Measurements from ENCODE around the gene SYNCRIP.
"Not testable (repeated sequence)": the region's sequence is repeated elsewhere in the genome, so short reads cannot be mapped to it uniquely, and the experiment has no call there.

The SYNCRIP gene

GRCh38 chr6:85642774-85643536 lies at the start of gene SYNCRIP:
SYNCRIP (minus strand) TSS chr6:85642886; CDS start chr6:85641439, 1,447 bp downstream.
- Histone ChIP-seq H3K27me3 (ENCODE audit: control insufficient read depth in 2 of 2, insufficient read depth in 2 of 2, low read length in 2 of 2) (no peaks in the 10 kb centered on the region), H3K9me3 (ENCODE audit: control insufficient read depth in 2 of 2, low read length in 2 of 2) (no peaks in the 10 kb centered on the region), H3K36me3 (ENCODE audit: control insufficient read depth in 2 of 2, insufficient read depth in 2 of 2, low read length in 2 of 2) (peaks cover 7 to 14% of the 10 kb centered on the region in 2 donors), H3K9ac (ENCODE audit: low read depth in 1 of 2, low read length in 2 of 2) (peak within 1 kb of the TSS; percentile 92 to 98), H3K4me3 (ENCODE audit: low read length in 2 of 2) (peak within 1 kb of the TSS; percentile 96 to 97), H3K4me1 (ENCODE audit: control insufficient read depth in 2 of 2, insufficient read depth in 2 of 2, low read length in 2 of 2) (peaks cover 3 to 13% of the 10 kb centered on the region in 2 donors), H3K27ac (ENCODE audit: low read depth in 2 of 2, low read length in 2 of 2) (peak within 1 kb of the TSS; percentile 99 to 100)

DNA sequence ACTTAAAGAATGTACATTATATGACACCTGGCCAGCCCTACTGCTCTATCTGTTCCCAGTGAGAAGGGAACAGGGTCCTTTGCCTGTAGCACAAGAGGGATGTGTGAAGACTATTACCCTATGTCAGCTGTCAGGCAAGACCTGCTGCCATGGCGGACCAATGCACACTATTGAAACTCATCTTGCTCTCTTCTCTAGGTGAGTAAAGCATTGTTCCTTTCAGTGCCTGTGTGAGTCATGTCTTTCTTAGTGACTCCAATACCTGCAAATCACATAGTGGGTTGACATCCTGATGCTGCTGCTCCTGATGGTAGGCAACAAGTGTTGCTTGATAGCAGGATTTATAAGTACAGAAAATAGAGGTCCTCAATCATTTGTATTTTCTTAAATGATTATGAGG lies 48.8 kb upstream of the SYNCRIP start:
- Histone ChIP-seq H3K4me3 (ENCODE audit: low read length in 2 of 2) (no peak overlapping the region), H3K27me3 (ENCODE audit: control insufficient read depth in 2 of 2, insufficient read depth in 2 of 2, low read length in 2 of 2) (no peaks in the 10 kb centered on the region), H3K36me3 (ENCODE audit: control insufficient read depth in 2 of 2, insufficient read depth in 2 of 2, low read length in 2 of 2) (no peaks in the 10 kb centered on the region), H3K4me1 (ENCODE audit: control insufficient read depth in 2 of 2, insufficient read depth in 2 of 2, low read length in 2 of 2) (no peaks in the 10 kb centered on the region), H3K9ac (ENCODE audit: low read depth in 1 of 2, low read length in 2 of 2) (no peak overlapping the region), H3K9me3 (ENCODE audit: control insufficient read depth in 2 of 2, low read length in 2 of 2) (no peaks in the 10 kb centered on the region), H3K27ac (ENCODE audit: low read depth in 2 of 2, low read length in 2 of 2) (no peak overlapping the region)

GRCh38 chr6:85690071-85690470 lies 47.4 kb upstream of the SYNCRIP start:
- H3K9ac ChIP-seq (ENCODE audit: low read depth in 1 of 2, low read length in 2 of 2), result no peak overlapping the region
- no peak overlapping the region for H3K27ac ChIP-seq (ENCODE audit: low read depth in 2 of 2, low read length in 2 of 2)
- H3K36me3 ChIP-seq (ENCODE audit: control insufficient read depth in 2 of 2, insufficient read depth in 2 of 2, low read length in 2 of 2), result no peaks in the 10 kb centered on the region
- H3K4me3 ChIP-seq (ENCODE audit: low read length in 2 of 2), result no peak overlapping the region
- no peaks in the 10 kb centered on the region for H3K9me3 ChIP-seq (ENCODE audit: control insufficient read depth in 2 of 2, low read length in 2 of 2)
- H3K27me3 ChIP-seq (ENCODE audit: control insufficient read depth in 2 of 2, insufficient read depth in 2 of 2, low read length in 2 of 2), result no peaks in the 10 kb centered on the region
- H3K4me1 ChIP-seq (ENCODE audit: control insufficient read depth in 2 of 2, insufficient read depth in 2 of 2, low read length in 2 of 2), result no peaks in the 10 kb centered on the region

GRCh38 chr6:85685713-85686112 lies 43.0 kb upstream of the SYNCRIP start:
- Histone ChIP-seq H3K4me3 (ENCODE audit: low read length in 2 of 2) (no peak overlapping the region), H3K27ac (ENCODE audit: low read depth in 2 of 2, low read length in 2 of 2) (no peak overlapping the region), H3K27me3 (ENCODE audit: control insufficient read depth in 2 of 2, insufficient read depth in 2 of 2, low read length in 2 of 2) (no peaks in the 10 kb centered on the region), H3K4me1 (ENCODE audit: control insufficient read depth in 2 of 2, insufficient read depth in 2 of 2, low read length in 2 of 2) (no peaks in the 10 kb centered on the region), H3K9me3 (ENCODE audit: control insufficient read depth in 2 of 2, low read length in 2 of 2) (no peaks in the 10 kb centered on the region), H3K9ac (ENCODE audit: low read depth in 1 of 2, low read length in 2 of 2) (no peak overlapping the region), H3K36me3 (ENCODE audit: control insufficient read depth in 2 of 2, insufficient read depth in 2 of 2, low read length in 2 of 2) (no peaks in the 10 kb centered on the region)

GRCh38 chr6:85684809-85685171 lies 42.1 kb upstream of the SYNCRIP start:
- no peak overlapping the region for H3K9ac ChIP-seq (ENCODE audit: low read depth in 1 of 2, low read length in 2 of 2)
- no peaks in the 10 kb centered on the region for H3K36me3 ChIP-seq (ENCODE audit: control insufficient read depth in 2 of 2, insufficient read depth in 2 of 2, low read length in 2 of 2)
- H3K9me3 ChIP-seq (ENCODE audit: control insufficient read depth in 2 of 2, low read length in 2 of 2), result no peaks in the 10 kb centered on the region
- H3K27me3 ChIP-seq (ENCODE audit: control insufficient read depth in 2 of 2, insufficient read depth in 2 of 2, low read length in 2 of 2), result no peaks in the 10 kb centered on the region
- peaks cover 1 to 4% of the 10 kb centered on the region in 2 donors for H3K4me1 ChIP-seq (ENCODE audit: control insufficient read depth in 2 of 2, insufficient read depth in 2 of 2, low read length in 2 of 2)
- no peak overlapping the region for H3K27ac ChIP-seq (ENCODE audit: low read depth in 2 of 2, low read length in 2 of 2)
- H3K4me3 ChIP-seq (ENCODE audit: low read length in 2 of 2), result no peak overlapping the region

DNA sequence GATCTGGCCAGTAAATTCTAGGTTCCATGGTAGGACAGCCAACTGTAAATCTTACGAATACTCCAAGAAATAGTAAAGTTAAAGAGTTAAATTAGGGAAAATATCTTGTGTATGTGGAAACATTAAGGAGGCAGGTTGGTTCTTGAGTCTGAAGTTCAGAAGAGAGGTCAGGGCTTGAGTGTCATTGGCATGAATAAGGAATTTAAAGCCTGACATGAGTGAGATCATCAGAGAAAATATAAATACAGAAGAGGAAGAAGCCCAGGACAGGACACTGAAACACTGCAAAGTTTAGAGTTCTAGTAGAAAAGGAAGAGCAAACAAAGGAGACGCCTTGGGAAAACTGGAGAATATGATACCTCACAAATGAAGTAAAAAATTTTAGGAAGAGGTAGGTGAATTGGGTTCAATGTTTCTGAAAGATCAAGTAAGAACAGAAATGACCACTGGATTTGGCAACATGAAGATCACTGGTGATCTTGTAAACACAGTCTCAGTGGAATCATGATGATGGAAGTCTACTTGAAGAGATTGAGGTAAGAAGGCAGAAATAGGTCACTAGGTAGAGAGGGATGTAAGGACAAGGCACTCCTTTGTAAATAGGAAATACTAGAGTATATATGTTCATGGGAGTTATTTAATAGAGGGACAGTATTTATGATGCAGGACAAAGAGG lies 41.6 kb upstream of the SYNCRIP start:
- Histone ChIP-seq H3K4me1 (ENCODE audit: control insufficient read depth in 2 of 2, insufficient read depth in 2 of 2, low read length in 2 of 2) (peaks cover 5 to 9% of the 10 kb centered on the region in 2 donors), H3K36me3 (ENCODE audit: control insufficient read depth in 2 of 2, insufficient read depth in 2 of 2, low read length in 2 of 2) (no peaks in the 10 kb centered on the region), H3K9me3 (ENCODE audit: control insufficient read depth in 2 of 2, low read length in 2 of 2) (no peaks in the 10 kb centered on the region), H3K27me3 (ENCODE audit: control insufficient read depth in 2 of 2, insufficient read depth in 2 of 2, low read length in 2 of 2) (no peaks in the 10 kb centered on the region), H3K4me3 (ENCODE audit: low read length in 2 of 2) (no peak overlapping the region), H3K9ac (ENCODE audit: low read depth in 1 of 2, low read length in 2 of 2) (no peak overlapping the region), H3K27ac (ENCODE audit: low read depth in 2 of 2, low read length in 2 of 2) (no peak overlapping the region)

DNA sequence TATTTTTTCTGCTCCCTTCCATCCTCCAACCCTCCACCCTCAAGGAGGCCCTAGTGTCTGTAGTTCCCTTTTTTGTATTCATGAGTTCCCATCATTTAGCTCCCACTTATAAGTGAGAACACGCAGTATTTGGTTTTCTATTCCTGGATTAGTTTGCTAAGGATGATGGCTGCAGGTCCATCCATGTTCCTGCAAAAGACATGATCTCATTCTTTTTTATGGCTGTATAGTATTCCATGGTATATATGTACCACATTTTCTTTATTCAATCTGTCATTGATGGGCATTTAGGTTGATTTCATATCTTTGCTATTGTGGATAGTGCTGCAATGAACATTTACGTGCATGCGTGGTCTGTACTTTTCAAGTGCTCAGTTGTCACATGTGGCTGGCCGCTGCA lies 39.2 kb upstream of the SYNCRIP start:
- not testable (repeated sequence) for H3K9ac ChIP-seq (ENCODE audit: low read depth in 1 of 2, low read length in 2 of 2); H3K27me3 ChIP-seq (ENCODE audit: control insufficient read depth in 2 of 2, insufficient read depth in 2 of 2, low read length in 2 of 2); H3K27ac ChIP-seq (ENCODE audit: low read depth in 2 of 2, low read length in 2 of 2); H3K9me3 ChIP-seq (ENCODE audit: control insufficient read depth in 2 of 2, low read length in 2 of 2); H3K4me3 ChIP-seq (ENCODE audit: low read length in 2 of 2); H3K36me3 ChIP-seq (ENCODE audit: control insufficient read depth in 2 of 2, insufficient read depth in 2 of 2, low read length in 2 of 2)
- peaks cover 6 to 11% of the 10 kb centered on the region in 2 donors for H3K4me1 ChIP-seq (ENCODE audit: control insufficient read depth in 2 of 2, insufficient read depth in 2 of 2, low read length in 2 of 2)

DNA sequence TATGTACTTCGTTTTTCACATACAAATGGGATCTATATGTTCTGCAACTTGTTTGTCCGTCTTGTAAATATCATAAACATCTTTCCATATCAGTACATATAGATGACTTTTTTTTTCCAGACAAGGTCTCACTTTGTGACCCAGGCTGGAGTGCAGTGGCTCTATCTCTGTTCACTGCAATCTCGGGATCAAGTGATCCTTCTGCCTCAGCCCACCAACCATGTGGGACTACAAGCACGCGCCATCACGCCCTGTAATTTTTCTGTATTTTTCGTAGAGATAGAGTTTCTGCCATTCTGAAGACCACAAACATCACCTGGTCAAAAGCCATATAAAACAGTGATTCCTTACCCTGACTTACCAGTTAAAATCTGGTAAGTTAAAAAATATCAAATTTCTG lies 37.7 kb upstream of the SYNCRIP start:
- Histone ChIP-seq H3K9me3 (ENCODE audit: control insufficient read depth in 2 of 2, low read length in 2 of 2) (no peaks in the 10 kb centered on the region), H3K27me3 (ENCODE audit: control insufficient read depth in 2 of 2, insufficient read depth in 2 of 2, low read length in 2 of 2) (no peaks in the 10 kb centered on the region), H3K9ac (ENCODE audit: low read depth in 1 of 2, low read length in 2 of 2) (no peak overlapping the region), H3K36me3 (ENCODE audit: control insufficient read depth in 2 of 2, insufficient read depth in 2 of 2, low read length in 2 of 2) (peaks cover 2% of the 10 kb centered on the region in 2 donors), H3K4me3 (ENCODE audit: low read length in 2 of 2) (no peak overlapping the region), H3K4me1 (ENCODE audit: control insufficient read depth in 2 of 2, insufficient read depth in 2 of 2, low read length in 2 of 2) (peaks cover 11 to 26% of the 10 kb centered on the region in 2 donors), H3K27ac (ENCODE audit: low read depth in 2 of 2, low read length in 2 of 2) (no peak overlapping the region)

DNA sequence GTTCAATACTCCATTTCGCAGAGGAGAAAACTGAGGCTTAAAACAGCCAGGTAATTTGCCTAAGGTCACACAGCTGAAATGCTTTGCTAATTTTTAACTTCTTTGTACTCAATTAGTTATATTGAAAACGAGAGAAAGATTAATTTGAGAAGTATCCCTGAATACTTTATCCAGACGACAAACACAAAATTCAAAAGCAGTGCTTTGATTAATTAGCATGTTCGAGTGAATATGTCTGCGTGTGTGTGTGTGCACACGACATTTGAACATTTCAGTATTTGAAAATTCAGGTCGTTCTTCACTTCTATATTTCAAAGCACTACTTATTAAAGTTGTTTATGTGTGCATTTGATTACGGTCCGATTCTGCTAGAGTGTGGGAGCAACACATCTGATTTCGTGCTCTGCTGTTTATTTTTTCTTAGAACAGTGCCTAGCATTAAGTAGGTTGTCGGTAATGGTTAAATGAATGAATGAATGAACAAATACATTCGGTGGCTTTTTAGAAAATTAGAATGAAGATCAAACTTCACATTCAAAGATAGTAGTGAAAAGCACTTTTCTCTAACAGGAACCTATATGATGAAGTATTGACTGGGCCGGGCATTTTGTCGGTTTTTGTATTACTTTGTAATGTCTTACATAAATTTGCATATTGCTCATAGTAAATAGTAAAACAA lies 36.9 kb upstream of the SYNCRIP start:
- Histone ChIP-seq H3K27me3 (ENCODE audit: control insufficient read depth in 2 of 2, insufficient read depth in 2 of 2, low read length in 2 of 2) (no peaks in the 10 kb centered on the region), H3K36me3 (ENCODE audit: control insufficient read depth in 2 of 2, insufficient read depth in 2 of 2, low read length in 2 of 2) (peaks cover 4 to 7% of the 10 kb centered on the region in 2 donors), H3K4me1 (ENCODE audit: control insufficient read depth in 2 of 2, insufficient read depth in 2 of 2, low read length in 2 of 2) (peaks cover 11 to 28% of the 10 kb centered on the region in 2 donors), H3K9ac (ENCODE audit: low read depth in 1 of 2, low read length in 2 of 2) (peak overlapping the region; percentile 63 to 81), H3K9me3 (ENCODE audit: control insufficient read depth in 2 of 2, low read length in 2 of 2) (no peaks in the 10 kb centered on the region), H3K27ac (ENCODE audit: low read depth in 2 of 2, low read length in 2 of 2) (peak overlapping the region; percentile 88 to 91), H3K4me3 (ENCODE audit: low read length in 2 of 2) (peak overlapping the region; percentile 74 to 80)
